ENCODE data around the gene MEX3D.
A peak's percentile ranks its signal among the peaks of the same experiment; 100 is the strongest.

The MEX3D gene

DNA sequence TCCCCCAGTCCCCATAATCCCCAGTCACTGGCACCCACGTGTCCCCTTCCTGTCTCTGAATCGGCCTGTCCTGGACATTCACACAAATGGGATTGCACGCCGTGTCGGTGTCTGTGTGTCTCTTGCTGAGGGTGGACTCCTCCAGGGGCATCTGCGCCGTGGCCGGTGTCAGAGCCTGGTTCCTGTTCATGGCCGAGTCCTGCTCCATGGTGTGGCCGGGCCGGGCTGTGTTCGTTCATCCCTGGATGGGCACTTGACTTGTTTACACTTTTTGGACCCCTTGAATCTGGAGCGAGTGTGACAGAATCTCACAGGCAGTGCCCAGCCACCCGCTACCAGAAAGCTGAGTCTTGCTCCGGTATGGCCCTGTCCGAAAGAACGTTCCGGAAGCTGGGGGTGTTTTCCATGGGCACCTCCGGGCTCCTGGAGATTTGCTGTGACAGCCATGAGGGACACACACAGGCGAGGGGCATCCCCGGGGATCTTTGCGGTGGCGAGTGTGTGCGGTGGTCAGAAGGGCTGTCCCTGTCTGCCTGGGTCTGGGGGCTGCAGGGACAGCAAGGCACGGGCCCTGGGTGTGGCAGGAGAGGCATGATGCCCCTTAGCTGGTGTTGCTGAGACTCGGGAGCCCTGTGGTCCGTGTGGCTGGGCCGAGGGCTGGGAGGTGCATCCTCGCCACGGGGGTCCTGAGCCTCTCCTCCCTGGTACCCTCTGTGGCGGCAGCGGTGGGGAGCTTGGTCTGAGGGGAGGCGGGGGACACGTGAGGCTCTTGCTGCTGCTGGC lies 6.4 kb upstream of the MEX3D start:
- Mint-ChIP-seq H3K27me3 (ENCODE audit: low read depth, poor library complexity) (peaks cover 16% of the 10 kb centered on the region), H3K9me3 (peaks cover 4% of the 10 kb centered on the region), H3K4me3 (no peak overlapping the region), H3K4me1 (peaks cover 15% of the 10 kb centered on the region), H3K27ac (peak overlapping the region; percentile 54), H3K36me3 (ENCODE audit: low read depth) (peaks cover 8% of the 10 kb centered on the region)
- TF ChIP-seq, protein P1, sequence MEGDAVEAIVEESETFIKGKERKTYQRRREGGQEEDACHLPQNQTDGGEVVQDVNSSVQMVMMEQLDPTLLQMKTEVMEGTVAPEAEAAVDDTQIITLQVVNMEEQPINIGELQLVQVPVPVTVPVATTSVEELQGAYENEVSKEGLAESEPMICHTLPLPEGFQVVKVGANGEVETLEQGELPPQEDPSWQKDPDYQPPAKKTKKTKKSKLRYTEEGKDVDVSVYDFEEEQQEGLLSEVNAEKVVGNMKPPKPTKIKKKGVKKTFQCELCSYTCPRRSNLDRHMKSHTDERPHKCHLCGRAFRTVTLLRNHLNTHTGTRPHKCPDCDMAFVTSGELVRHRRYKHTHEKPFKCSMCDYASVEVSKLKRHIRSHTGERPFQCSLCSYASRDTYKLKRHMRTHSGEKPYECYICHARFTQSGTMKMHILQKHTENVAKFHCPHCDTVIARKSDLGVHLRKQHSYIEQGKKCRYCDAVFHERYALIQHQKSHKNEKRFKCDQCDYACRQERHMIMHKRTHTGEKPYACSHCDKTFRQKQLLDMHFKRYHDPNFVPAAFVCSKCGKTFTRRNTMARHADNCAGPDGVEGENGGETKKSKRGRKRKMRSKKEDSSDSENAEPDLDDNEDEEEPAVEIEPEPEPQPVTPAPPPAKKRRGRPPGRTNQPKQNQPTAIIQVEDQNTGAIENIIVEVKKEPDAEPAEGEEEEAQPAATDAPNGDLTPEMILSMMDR (IDR thresholded peaks at IDR 0.05), result no peak
- DNase-seq, result no peak

DNA sequence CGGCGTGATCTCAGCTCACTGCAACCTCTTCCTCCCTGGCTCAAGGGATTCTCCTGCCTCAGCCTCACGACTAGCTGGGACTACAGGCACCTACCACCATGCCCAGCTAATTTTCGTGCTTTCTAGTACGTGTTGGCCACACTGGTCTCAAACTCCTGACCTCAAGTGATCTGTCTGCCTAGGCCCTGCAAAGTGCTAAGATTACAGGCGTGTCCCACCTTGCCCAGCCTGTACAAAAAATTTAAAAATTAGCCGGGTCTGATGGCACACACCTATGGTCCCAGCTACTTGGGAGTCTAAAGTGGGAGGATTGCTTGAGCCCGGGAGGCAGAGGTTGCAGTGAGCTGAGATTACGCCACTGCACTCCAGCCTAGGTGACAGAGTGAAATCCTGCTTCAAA lies 4.7 kb upstream of the MEX3D start:
- H3K9me3 Mint-ChIP-seq, result peaks cover 4% of the 10 kb centered on the region
- no peak overlapping the region for H3K4me3 Mint-ChIP-seq
- TF ChIP-seq, protein P1 (IDR thresholded peaks at IDR 0.05), result no peak
- H3K4me1 Mint-ChIP-seq, result peaks cover 15% of the 10 kb centered on the region
- H3K36me3 Mint-ChIP-seq (ENCODE audit: low read depth), result peaks cover 5% of the 10 kb centered on the region
- H3K27ac Mint-ChIP-seq, result no peak overlapping the region
- H3K27me3 Mint-ChIP-seq (ENCODE audit: low read depth, poor library complexity), result peaks cover 24% of the 10 kb centered on the region
- DNase-seq, result no peak

DNA sequence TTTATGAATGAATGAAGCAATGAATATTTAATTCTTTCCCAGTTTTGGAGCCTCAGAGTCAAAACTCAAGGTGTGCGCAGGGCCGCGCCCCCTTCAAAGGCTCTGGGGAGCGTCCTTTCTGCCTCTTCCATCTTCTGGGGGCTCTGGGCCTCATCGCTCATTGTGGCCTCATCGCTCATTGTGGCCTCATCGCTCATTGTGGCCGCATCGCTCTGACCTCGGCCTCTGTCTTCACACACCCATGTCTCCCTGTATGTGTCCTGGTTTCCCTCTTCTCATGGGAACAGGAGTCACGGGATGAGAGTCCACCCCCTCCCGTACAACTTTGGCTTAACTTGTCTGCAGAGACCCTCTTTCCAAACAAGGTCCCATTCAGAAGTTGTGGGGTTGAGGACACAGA lies 3.2 kb upstream of the MEX3D start:
- H3K4me1 Mint-ChIP-seq, result peaks cover 15% of the 10 kb centered on the region
- peaks cover 5% of the 10 kb centered on the region for H3K36me3 Mint-ChIP-seq (ENCODE audit: low read depth)
- H3K4me3 Mint-ChIP-seq, result no peak overlapping the region
- H3K27ac Mint-ChIP-seq, result no peak overlapping the region
- TF ChIP-seq, protein P1 (IDR thresholded peaks at IDR 0.05), result no peak
- DNase-seq, result no peak
- peaks cover 4% of the 10 kb centered on the region for H3K9me3 Mint-ChIP-seq
- peaks cover 24% of the 10 kb centered on the region for H3K27me3 Mint-ChIP-seq (ENCODE audit: low read depth, poor library complexity)

DNA sequence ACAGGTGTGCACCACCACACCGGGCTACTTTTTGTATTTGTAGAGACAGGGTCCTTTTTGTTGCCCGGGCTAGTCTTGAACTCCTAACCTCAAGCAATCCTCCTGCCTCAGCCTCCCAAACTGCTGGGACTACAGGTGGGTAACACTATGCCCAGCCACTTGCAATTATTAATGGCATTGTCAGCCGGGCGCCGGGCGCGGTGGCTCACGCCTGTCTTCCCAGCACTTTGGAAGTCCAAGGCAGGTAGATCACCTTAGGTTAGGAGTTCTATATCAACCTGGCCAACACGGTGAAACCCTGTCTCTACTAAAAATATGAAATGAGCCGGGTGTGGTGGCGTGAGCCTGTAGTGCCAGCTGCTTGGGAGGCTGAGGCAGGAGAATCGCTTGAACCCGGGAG lies 2.7 kb upstream of the MEX3D start:
- no peak for DNase-seq
- Mint-ChIP-seq H3K9me3 (peaks cover 4% of the 10 kb centered on the region), H3K27ac (no peak overlapping the region), H3K27me3 (ENCODE audit: low read depth, poor library complexity) (peaks cover 23% of the 10 kb centered on the region), H3K4me1 (peaks cover 15% of the 10 kb centered on the region), H3K36me3 (ENCODE audit: low read depth) (peaks cover 2% of the 10 kb centered on the region), H3K4me3 (peak overlapping the region; percentile 72)
- TF ChIP-seq, protein P1 (IDR thresholded peaks at IDR 0.05), result no peak

DNA sequence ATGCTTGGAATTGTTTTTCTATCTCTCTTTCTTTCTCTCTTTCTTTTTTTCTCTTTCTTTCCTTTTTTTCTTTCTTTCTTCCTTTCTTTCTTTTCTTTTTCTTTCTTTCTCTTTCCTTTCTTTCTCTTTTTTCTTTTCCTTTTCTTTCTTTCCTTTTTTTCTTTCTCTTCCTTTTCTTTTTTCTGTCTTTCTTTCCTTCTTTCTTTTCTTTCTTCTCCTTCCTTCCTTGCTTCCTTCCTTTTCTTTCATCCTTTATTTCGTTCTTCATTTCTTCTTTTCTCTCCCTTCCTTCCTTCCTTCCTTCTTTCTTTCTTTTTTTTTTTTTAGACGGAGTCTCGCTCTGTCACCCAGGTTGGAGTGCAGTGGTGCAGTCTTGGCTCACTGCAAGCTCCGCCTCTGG lies 1.9 kb upstream of the MEX3D start:
- peak overlapping the region; percentile 72 for H3K4me3 Mint-ChIP-seq
- TF ChIP-seq, protein P1 (IDR thresholded peaks at IDR 0.05), result no peak
- H3K36me3 Mint-ChIP-seq (ENCODE audit: low read depth), result peaks cover 5% of the 10 kb centered on the region
- no peak overlapping the region for H3K27ac Mint-ChIP-seq
- peaks cover 4% of the 10 kb centered on the region for H3K9me3 Mint-ChIP-seq
- DNase-seq, result no peak
- peaks cover 21% of the 10 kb centered on the region for H3K27me3 Mint-ChIP-seq (ENCODE audit: low read depth, poor library complexity)
- peaks cover 20% of the 10 kb centered on the region for H3K4me1 Mint-ChIP-seq

DNA sequence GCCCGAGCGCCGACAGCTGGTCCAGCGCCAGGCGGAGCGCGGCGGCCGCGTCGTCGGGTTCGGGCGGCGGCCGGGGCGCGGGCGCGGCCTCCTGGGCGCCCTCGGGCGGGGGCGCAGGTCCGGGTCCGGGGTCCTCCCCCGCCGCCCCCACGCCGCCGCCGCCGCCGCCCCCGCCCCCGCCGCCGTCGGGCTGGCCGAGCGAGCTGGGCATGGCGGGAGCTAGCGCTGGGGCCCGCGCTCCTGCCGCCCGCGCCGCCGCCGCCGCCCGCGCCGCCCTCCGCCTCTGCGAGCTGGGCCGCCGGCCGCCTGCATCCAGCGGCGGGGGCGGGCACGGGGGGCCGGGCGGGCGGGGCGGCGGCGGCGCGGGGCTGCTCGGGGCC lies 287 bp downstream of the MEX3D start:
- Mint-ChIP-seq H3K4me3 (no peak overlapping the region), H3K27me3 (ENCODE audit: low read depth, poor library complexity) (peaks cover 21% of the 10 kb centered on the region), H3K9me3 (peaks cover 4% of the 10 kb centered on the region), H3K27ac (no peak overlapping the region), H3K36me3 (ENCODE audit: low read depth) (peaks cover 25% of the 10 kb centered on the region), H3K4me1 (peaks cover 23% of the 10 kb centered on the region)
- DNase-seq, result no peak
- TF ChIP-seq, protein P1 (IDR thresholded peaks at IDR 0.05), result no peak

All from nephron progenitor cell (in vitro differentiated cells).